Ureter (tissue), 1 donor: ENCODE results near the gene SLFN14. TPM values are rescaled to one million over a fixed set of nuclear protein-coding genes. Genes with fewer than 3 reads are reported as not detected.
"Not testable (repeated sequence)": the region's sequence is repeated elsewhere in the genome, so short reads cannot be mapped to it uniquely, and the experiment has no call there.

Source experiments
- DNase-seq: peaks from one replicate; pipeline ENCODE4 v3.0.0-alpha.2; 2020; ENCODE audit warnings: low spot score
- total RNA-seq: library from RNA; stranded (reverse); gene quantifications from one replicate; pipeline ENCODE4 v1.2.4, GENCODE V29; 2023
- donor health status: DM: yes; HTN: yes; CAD: no.

Gene SLFN14
- total RNA-seq, 1 donor from 2014 or later = not detected

DNA sequence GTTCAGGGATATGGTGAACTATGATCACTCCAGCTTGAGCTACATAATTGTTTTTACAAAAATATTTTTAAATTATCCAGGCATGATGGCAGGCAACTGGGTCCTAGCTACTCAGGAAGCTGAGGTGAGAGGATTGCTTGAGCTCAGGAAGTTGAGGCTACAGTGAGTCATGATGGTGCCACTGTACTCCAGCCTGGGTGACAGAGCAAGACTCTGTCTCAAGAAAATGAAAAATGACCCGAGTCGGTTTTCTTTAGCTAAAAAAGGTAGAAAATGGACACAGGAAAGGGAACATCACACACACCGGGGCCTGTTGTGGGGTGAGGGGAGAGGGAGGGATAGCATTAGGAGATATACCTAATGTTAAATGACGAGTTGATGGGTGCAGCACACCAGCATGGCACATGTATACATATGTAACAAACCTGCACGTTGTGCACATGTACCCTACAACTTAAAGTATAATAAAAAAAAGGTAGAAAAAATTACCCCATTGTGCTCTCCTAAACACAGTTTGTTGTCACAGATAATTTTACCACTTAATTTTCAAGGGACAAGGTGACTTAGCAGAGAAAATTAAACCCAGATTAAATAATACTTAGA is 38.9 kb downstream of the SLFN14 start:
- not testable (repeated sequence) for DNase-seq

DNA sequence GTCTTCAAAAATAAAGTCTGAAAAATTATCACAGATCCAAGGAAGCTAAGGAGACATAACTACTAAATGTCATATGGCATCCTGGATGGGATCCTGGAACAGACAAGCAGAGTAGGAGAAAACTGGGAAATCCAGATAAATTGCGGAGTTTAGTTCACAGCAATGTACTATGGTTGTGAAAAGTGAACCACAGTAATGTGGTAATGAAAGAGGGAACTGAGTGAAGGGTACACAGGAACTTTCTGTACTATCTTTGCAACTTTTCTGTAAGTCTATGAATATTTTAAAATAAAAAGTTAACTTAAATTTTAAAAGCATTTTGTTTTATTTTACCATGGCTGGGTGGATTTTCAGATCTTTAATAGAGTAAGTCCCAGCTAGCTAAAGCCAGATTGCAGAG is 39.5 kb downstream of the SLFN14 start:
- DNase-seq = no peak

DNA sequence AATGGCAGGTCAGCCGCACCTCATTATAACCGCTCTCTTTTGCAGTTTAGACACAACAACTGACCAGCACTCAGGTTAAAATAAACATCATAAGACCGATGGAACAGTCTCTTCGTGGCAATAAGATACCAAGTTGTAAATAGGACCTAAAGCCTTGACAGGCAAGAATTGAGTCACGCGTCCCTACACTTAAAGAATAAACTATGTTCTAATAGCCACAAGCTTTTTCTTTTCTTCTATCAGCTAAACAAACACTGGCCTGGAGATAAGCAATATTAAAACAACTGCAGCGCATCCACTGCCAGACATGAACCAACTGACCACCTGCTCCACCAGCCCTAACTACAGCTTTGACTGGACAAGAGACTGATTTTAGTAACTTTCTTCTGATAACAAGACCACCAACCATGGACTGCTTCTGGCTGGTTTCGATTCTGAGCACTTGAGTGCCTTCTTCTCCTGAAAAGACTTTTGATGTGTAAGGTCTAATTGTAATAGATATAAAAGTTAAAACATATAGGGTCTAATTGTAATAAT is 40.6 kb downstream of the SLFN14 start:
- no peak for DNase-seq

DNA sequence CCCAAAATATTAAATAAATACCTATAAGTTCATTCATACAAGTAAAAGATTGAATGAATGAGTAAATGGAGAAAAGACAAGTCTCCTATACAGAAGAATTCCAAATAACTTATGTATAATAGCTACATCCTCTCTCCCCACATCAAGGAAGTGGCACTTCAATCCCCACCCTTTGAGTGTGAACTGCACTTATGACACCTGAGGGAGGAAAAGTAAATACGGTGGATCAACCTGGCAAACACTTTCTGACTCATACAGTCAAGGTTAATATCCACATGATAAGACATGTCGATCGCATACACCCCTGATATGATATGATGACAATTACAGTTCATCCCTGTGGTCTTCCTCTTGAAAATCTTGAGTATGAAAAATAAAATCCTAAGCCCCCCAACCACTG is 41.2 kb downstream of the SLFN14 start:
- DNase-seq = no peak

DNA sequence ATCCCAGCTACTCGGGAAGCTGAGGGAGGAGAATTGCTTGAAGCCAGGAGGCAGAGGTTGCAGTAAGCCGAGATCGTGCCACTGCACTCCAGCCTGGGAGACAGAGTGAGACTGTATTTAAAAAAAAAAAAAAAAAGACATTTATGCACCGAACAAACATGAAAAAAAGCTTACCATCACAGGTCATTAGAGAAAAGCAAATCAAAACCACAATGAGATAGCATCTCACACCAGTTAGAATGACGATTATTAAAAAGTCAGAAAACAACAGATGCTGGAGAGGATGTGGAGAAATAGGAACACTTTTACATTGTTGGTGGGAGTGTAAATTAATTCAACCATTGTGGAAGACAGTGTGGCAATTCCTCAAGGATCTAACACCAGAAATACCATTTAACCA is 42.2 kb downstream of the SLFN14 start:
- not testable (repeated sequence) for DNase-seq

DNA sequence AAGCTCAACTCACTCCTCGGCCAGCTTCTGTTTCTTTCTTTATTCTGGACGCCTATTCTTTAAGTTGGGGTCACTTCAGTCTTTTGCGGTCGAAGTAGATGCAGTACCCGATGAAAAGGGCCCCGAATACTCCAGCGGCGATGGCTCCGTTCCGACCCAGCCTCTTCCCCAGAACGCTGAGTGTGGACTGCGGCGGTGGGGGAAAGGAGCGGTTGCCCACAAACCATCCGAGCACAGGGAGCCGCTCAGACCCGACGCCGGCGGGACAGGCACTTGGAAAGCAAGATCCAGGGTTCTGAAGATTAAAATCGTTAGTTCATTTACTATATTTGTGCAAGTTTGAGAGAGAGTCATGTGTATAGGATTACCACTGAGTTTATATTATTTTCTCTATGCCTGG is 45.6 kb downstream of the SLFN14 start:
- DNase-seq = no peak

DNA sequence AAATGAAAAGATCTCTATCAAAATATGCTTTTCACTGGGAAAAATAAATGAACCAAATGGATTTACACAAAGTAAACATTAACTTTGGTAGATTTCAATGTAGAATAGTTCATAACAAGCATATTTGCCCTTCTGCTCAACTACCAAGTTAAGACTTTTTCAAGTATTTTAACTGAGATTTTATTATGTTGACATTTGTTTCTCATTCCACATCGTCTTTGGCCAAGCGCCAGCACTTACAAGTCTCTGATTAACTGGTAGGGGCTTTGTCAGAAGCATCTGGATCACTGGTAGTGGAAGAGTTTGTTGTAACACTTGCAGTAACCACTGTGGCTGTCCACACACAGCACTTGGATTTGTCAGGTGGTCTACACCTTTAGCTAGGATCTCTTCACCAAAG is 46.1 kb downstream of the SLFN14 start:
- DNase-seq = no peak

Other genes with a start within 250 kb of the SLFN14 start
- gene SLFN11, start 187.2 kb downstream of the SLFN14 start, total RNA-seq = 24.4 TPM
- 15.5 TPM for gene SLFN12, start 128.3 kb downstream of the SLFN14 start, total RNA-seq
- gene SLFN13, start 112.1 kb downstream of the SLFN14 start, total RNA-seq = 7.9 TPM
- gene SLFN12L, start 23.1 kb downstream of the SLFN14 start, total RNA-seq = 5.6 TPM
- gene PEX12, start 17.8 kb upstream of the SLFN14 start, total RNA-seq = 7.9 TPM
- 164 TPM for gene AP2B1, start 26.5 kb upstream of the SLFN14 start, total RNA-seq
- gene RASL10B, start 170.8 kb upstream of the SLFN14 start, total RNA-seq = 2.7 TPM
- gene GAS2L2, start 192.4 kb upstream of the SLFN14 start, total RNA-seq = not detected
- gene C17orf50, start 200.1 kb upstream of the SLFN14 start, total RNA-seq = not detected
- gene MMP28, start 234.8 kb upstream of the SLFN14 start, total RNA-seq = 23.5 TPM
- 269 TPM for gene TAF15, start 248.7 kb upstream of the SLFN14 start, total RNA-seq